ENCODE data around the gene PKLR.

GRCh38 chr1:155287987-155288543 is 13.2 kb downstream of the PKLR start:
- TF ChIP-seq CTCF (IDR thresholded peaks at IDR 0.05) (no peak), POLR2A (IDR thresholded peaks at IDR 0.05) (no peak), POLR2AphosphoS5 (IDR thresholded peaks at IDR 0.05) (no peak), EP300 (IDR thresholded peaks at IDR 0.05) (no peak)
